HUES6 (cell line): ENCODE data around the gene SLC66A2.

ENCODE experiments used
- H3K27ac ChIP-seq: 2 replicates; pipeline ENCODE4 v1.7.0; 2013; ENCODE audit warnings: low read depth, mild to moderate bottlenecking, low read length, inconsistent platforms
- H3K27me3 ChIP-seq: 2 replicates; pipeline ENCODE4 v1.6.1; 2013; ENCODE audit warnings: low read length; ENCODE audit not compliant: control insufficient read depth, insufficient read depth
- H3K36me3 ChIP-seq: 2 replicates; pipeline ENCODE4 v1.6.1; 2013; ENCODE audit warnings: low read length; ENCODE audit not compliant: control insufficient read depth, insufficient read depth
- H3K4me1 ChIP-seq: 2 replicates; pipeline ENCODE4 v1.6.1; 2013; ENCODE audit warnings: low read length; ENCODE audit not compliant: control insufficient read depth, insufficient read depth
- H3K4me3 ChIP-seq: 2 replicates; pipeline ENCODE4 v1.5.1; 2013; ENCODE audit warnings: low read depth, low read length
- H3K9ac ChIP-seq: one replicate; pipeline ENCODE4 v1.6.1; 2013; ENCODE audit warnings: mild to moderate bottlenecking, low read length
- H3K9me3 ChIP-seq: 2 replicates; pipeline ENCODE4 v1.6.1; 2013; ENCODE audit warnings: low read depth, low read length; ENCODE audit not compliant: control insufficient read depth, insufficient read depth

Gene SLC66A2

GRCh38 chr18:79905389-79905911, 46.0 kb downstream of the SLC66A2 start:
- peaks cover 3% of the 10 kb centered on the region; the same call in 1 of the 2 replicates for H3K36me3 ChIP-seq
- H3K9me3 ChIP-seq, result peaks cover 5% of the 10 kb centered on the region
- no peaks in the 10 kb centered on the region; the same call in 1 of the 2 replicates for H3K4me1 ChIP-seq
- H3K9ac ChIP-seq, result no peak overlapping the region
- no peak overlapping the region for H3K4me3 ChIP-seq
- H3K27ac ChIP-seq, result no peak overlapping the region
- no peaks in the 10 kb centered on the region for H3K27me3 ChIP-seq

- H3K4me3 ChIP-seq, result no peak overlapping the region
- H3K27me3 ChIP-seq, result no peaks in the 10 kb centered on the region
- peaks cover 14% of the 10 kb centered on the region for H3K9me3 ChIP-seq
- H3K36me3 ChIP-seq, result peaks cover 3% of the 10 kb centered on the region; the same call in 1 of the 2 replicates
- no peak overlapping the region for H3K27ac ChIP-seq
- no peaks in the 10 kb centered on the region; the same call in 1 of the 2 replicates for H3K4me1 ChIP-seq
- H3K9ac ChIP-seq, result no peak overlapping the region
These were observed 46.9 kb downstream of the SLC66A2 start for GRCh38 chr18:79904357-79905147.

GRCh38 chr18:79903787-79904356, 47.6 kb downstream of the SLC66A2 start:
- no peaks in the 10 kb centered on the region for H3K27me3 ChIP-seq
- no peak overlapping the region for H3K4me3 ChIP-seq
- no peaks in the 10 kb centered on the region; the same call in 1 of the 2 replicates for H3K4me1 ChIP-seq
- peaks cover 20% of the 10 kb centered on the region for H3K9me3 ChIP-seq
- no peak overlapping the region for H3K27ac ChIP-seq
- H3K9ac ChIP-seq, result no peak overlapping the region
- H3K36me3 ChIP-seq, result peaks cover 3% of the 10 kb centered on the region; the same call in 1 of the 2 replicates

- Histone ChIP-seq H3K4me1 (no peaks in the 10 kb centered on the region; the same call in 1 of the 2 replicates), H3K27ac (no peak overlapping the region), H3K4me3 (no peak overlapping the region), H3K36me3 (peaks cover 3% of the 10 kb centered on the region; the same call in 1 of the 2 replicates), H3K9ac (no peak overlapping the region), H3K27me3 (no peaks in the 10 kb centered on the region), H3K9me3 (peaks cover 27% of the 10 kb centered on the region)
These were observed 48.3 kb downstream of the SLC66A2 start for GRCh38 chr18:79903071-79903635.

GRCh38 chr18:79902640-79903039, 48.8 kb downstream of the SLC66A2 start:
- H3K36me3 ChIP-seq, result peaks cover 3% of the 10 kb centered on the region; the same call in 1 of the 2 replicates
- H3K4me3 ChIP-seq, result no peak overlapping the region
- H3K27me3 ChIP-seq, result no peaks in the 10 kb centered on the region
- H3K27ac ChIP-seq, result no peak overlapping the region
- no peak overlapping the region for H3K9ac ChIP-seq
- no peaks in the 10 kb centered on the region; the same call in 1 of the 2 replicates for H3K4me1 ChIP-seq
- H3K9me3 ChIP-seq, result peaks cover 32% of the 10 kb centered on the region

- Histone ChIP-seq H3K4me1 (no peaks in the 10 kb centered on the region; the same call in 1 of the 2 replicates), H3K36me3 (peaks cover 3% of the 10 kb centered on the region; the same call in 1 of the 2 replicates), H3K4me3 (no peak overlapping the region), H3K27ac (no peak overlapping the region), H3K27me3 (no peaks in the 10 kb centered on the region), H3K9me3 (peaks cover 36% of the 10 kb centered on the region), H3K9ac (no peak overlapping the region)
These were observed 49.4 kb downstream of the SLC66A2 start for GRCh38 chr18:79902075-79902474.

GRCh38 chr18:79901665-79902064, 49.8 kb downstream of the SLC66A2 start:
- Histone ChIP-seq H3K9me3 (peaks cover 40% of the 10 kb centered on the region), H3K36me3 (peaks cover 3% of the 10 kb centered on the region; the same call in 1 of the 2 replicates), H3K27ac (no peak overlapping the region)

GRCh38 chr18:79900610-79901570, 50.6 kb downstream of the SLC66A2 start:
- peaks cover 3% of the 10 kb centered on the region; the same call in 1 of the 2 replicates for H3K36me3 ChIP-seq
- no peak overlapping the region for H3K9ac ChIP-seq
- H3K4me1 ChIP-seq, result no peaks in the 10 kb centered on the region; the same call in 1 of the 2 replicates
- H3K27me3 ChIP-seq, result no peaks in the 10 kb centered on the region
- H3K4me3 ChIP-seq, result no peak overlapping the region
- no peak overlapping the region for H3K27ac ChIP-seq
- peaks cover 46% of the 10 kb centered on the region for H3K9me3 ChIP-seq

More at GRCh38 chr18:79901665-79902064, 49.8 kb downstream of the SLC66A2 start:
- H3K27me3 ChIP-seq, result no peaks in the 10 kb centered on the region
- H3K4me1 ChIP-seq, result no peaks in the 10 kb centered on the region; the same call in 1 of the 2 replicates
- no peak overlapping the region for H3K9ac ChIP-seq
- no peak overlapping the region for H3K4me3 ChIP-seq

- Histone ChIP-seq H3K27me3 (no peaks in the 10 kb centered on the region), H3K4me3 (no peak overlapping the region), H3K36me3 (peaks cover 3% of the 10 kb centered on the region; the same call in 1 of the 2 replicates), H3K9ac (no peak overlapping the region), H3K4me1 (no peaks in the 10 kb centered on the region; the same call in 1 of the 2 replicates), H3K27ac (no peak overlapping the region), H3K9me3 (peaks cover 55% of the 10 kb centered on the region)
These were observed 51.6 kb downstream of the SLC66A2 start for GRCh38 chr18:79899609-79900445.
